T47D (cell line): Measurements from ENCODE around the gene HMMR.
A peak's percentile ranks its signal among the peaks of the same experiment; 100 is the strongest.

Experiments
- DNase-seq, 2 experiments: peaks; one replicate each; pipeline versions ENCODE4 v3.0.0 to v3.0.0-alpha.2; 2011 to 2012; ENCODE audit warnings: low read depth in 1 of 2, low spot score in 1 of 2
- JUND ChIP-seq: IDR thresholded peaks from 2 replicates; pipeline ENCODE4 v1.6.1; 2012; ENCODE audit warnings: low read depth
- in situ Hi-C: cut with HindIII; loops from 2 replicates; pipeline ENCODE4 v1.10.0; 2016; ENCODE audit warnings: low sequenced_read_pairs, low pct_unique_long_range_greater_than_20kb

Gene HMMR

GRCh38 chr5:163504079-163504931 lies 43.9 kb downstream of the HMMR start:
- no peak for TF ChIP-seq JUND
- in situ Hi-C loops: no loop called here
- peak in 1 of 2 experiments; percentile 67 for DNase-seq

- TF ChIP-seq JUND: no peak
- in situ Hi-C loops: no loop called here
- DNase-seq: no peak
Observed at GRCh38 chr5:163505049-163505367, 44.6 kb downstream of the HMMR start.

GRCh38 chr5:163505368-163506094 lies 45.1 kb downstream of the HMMR start, which contains the start of gene MAT2B:
MAT2B (plus strand) TSS chr5:163505619; CDS start chr5:163505687, 68 bp downstream.
- DNase-seq: peak; percentile 92 to 97
- in situ Hi-C loops: no loop called here
- TF ChIP-seq JUND: no peak

DNA sequence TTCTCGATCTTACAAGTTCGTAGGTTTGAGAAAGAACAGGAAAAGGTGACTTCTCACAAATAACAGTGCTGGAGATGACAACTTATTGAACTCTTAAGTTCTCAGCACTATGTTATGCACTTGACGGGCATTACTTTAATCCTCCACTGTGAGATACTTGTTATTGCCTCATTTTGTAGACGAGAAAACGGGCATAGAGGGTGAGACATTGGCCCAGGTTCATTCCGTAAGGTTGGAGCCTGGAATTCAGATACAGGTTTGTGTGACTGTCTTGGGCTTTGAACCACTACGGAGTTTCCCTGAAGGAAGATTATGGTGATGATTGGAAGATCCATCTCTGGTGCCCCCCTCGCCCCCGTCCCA lies 45.6 kb downstream of the HMMR start:
- in situ Hi-C loops: no loop called here
- DNase-seq: no peak
- TF ChIP-seq JUND: no peak

- in situ Hi-C loops: no loop called here
- DNase-seq: peak in 1 of 2 experiments; percentile 15
- TF ChIP-seq JUND: no peak
Observed at GRCh38 chr5:163506726-163507125, 46.3 kb downstream of the HMMR start.

GRCh38 chr5:163508753-163509152 lies 48.3 kb downstream of the HMMR start:
- in situ Hi-C loops: no loop called here
- no peak for DNase-seq
- no peak for TF ChIP-seq JUND

DNA sequence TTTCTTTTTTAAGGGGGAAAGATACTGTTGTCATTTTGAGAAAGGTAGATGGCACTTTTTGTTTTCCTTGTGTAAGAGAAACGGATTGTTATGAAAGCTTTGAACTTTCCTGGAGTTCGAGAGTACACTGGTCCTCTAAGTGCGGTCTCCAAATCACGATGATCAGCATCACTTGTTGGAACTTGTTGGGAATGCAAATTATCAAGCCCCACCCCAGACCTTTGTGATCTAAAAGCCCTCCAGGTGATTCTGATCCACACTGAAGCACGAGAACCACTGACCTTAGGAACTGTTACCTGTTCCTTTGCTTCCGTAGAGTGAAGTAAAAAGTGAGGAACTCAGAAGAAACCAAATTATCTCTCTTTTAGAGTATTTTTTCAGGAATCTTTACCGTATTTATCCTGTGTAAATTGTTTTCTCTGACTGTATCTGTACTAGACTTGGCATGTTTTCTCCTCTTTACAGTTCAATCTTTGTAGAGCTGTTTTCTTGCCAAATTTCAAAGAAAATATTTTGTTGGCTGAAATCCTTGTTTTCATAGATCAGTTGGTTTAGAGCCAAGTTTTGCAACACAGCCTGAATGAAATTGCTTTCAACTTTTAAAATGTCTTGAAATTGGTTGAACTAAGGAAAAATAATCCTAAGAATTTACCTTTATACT lies 49.0 kb downstream of the HMMR start:
- peak in 1 of 2 experiments; percentile 44 for DNase-seq
- in situ Hi-C loops: no loop called here
- no peak for TF ChIP-seq JUND

GRCh38 chr5:163512526-163512925 lies 52.1 kb downstream of the HMMR start:
- no peak for TF ChIP-seq JUND
- DNase-seq: no peak
- in situ Hi-C loops: no loop called here

GRCh38 chr5:163525096-163525495 lies 64.7 kb downstream of the HMMR start:
- in situ Hi-C loops: no loop called here
- DNase-seq: no peak
- no peak for TF ChIP-seq JUND

- no peak for DNase-seq
- in situ Hi-C loops: no loop called here
- TF ChIP-seq JUND: no peak
Observed at GRCh38 chr5:163529698-163530097, 69.3 kb downstream of the HMMR start.

GRCh38 chr5:163531272-163531671 lies 70.8 kb downstream of the HMMR start:
- in situ Hi-C loops: no loop called here
- no peak for DNase-seq
- TF ChIP-seq JUND: no peak

DNA sequence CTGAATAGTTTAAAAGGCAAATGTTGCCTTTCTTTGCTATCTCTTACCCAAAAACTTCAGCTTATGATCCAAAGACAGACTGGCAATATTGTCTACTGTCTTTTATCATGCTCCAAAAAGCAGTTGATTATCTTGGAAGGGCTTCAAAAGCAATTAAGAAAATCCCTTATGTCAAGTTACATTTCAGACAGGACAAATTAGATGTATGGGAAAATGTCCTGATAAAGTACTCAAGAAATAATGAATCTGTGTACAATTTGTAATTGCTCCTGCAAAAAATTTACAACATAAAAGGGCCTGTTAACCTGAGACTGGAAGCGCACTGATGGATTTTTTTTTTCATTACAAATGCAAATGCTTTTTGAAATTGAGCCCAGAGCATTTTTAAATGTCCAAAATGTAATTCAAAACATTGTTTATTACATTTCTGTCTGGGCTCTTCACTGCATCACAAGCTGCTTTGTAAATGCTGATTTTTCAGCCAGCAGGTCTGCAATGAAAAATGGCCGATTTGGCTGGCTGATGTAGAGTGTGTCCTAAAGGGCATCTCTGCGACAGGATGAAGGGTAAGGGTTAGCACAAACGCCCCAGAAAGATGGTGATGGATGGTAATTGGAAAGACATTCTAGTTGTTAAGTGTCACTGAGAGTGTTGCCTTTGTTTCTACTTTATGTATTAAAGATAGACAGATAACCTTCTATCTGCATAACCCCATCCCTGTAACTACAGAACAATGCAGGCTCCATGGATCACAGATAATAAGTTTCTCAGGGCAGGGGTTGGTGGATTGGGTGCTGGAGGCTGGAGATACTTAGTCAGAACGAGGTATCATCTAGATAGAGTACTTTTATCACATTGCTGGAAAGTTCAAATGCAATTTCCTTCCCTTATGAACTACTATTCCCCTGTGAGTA lies 72.0 kb downstream of the HMMR start:
- TF ChIP-seq JUND: no peak
- in situ Hi-C loops: no loop called here
- no peak for DNase-seq
